Activated CD8-positive, alpha-beta T cell treated with anti-CD3 and anti-CD28 coated beads for 36 hours (primary cell): ENCODE results near the gene CLCN3. TPM values are rescaled to one million over a fixed set of nuclear protein-coding genes. Genes with fewer than 3 reads are reported as not detected.

ENCODE experiments used
- ATAC-seq: fragments of 200-7000 bp; cut with Tn5 transposase; one replicate; pipeline ENCODE4 v1.10.0; 2021; ENCODE audit warnings: mild to moderate bottlenecking, moderate library complexity
- CTCF ChIA-PET: fragments of 350-600 bp; sonication (Branson Sonifier 250); formaldehyde crosslinking; loops from one replicate; lab custom pipeline; 2021; ENCODE audit warnings: antibody characterized with exemption; lab: Charles Lee
- POLR2A ChIA-PET: fragments of 350-600 bp; sonication (Branson Sonifier 250); formaldehyde crosslinking; loops from one replicate; lab custom pipeline; 2021; ENCODE audit warnings: antibody characterized with exemption; lab: Charles Lee
- DNase-seq: peaks from one replicate; pipeline ENCODE4 v3.0.0-alpha.2; 2020
- H3K27ac Mint-ChIP-seq: one replicate; pipeline ENCODE4 v1.8.0; 2021; ENCODE audit warnings: mild to moderate bottlenecking, mixed read lengths
- H3K27me3 Mint-ChIP-seq: one replicate; pipeline ENCODE4 v1.8.0; 2021; ENCODE audit warnings: mixed read lengths
- H3K36me3 Mint-ChIP-seq: one replicate; pipeline ENCODE4 v1.8.0; 2021; ENCODE audit warnings: low read depth, mixed read lengths
- H3K4me1 Mint-ChIP-seq: one replicate; pipeline ENCODE4 v1.8.0; 2021; ENCODE audit warnings: low read depth, mixed read lengths
- H3K4me3 Mint-ChIP-seq: one replicate; pipeline ENCODE4 v1.8.0; 2021; ENCODE audit warnings: mild to moderate bottlenecking, moderate library complexity, mixed read lengths
- H3K9me3 Mint-ChIP-seq: one replicate; pipeline ENCODE4 v1.8.0; 2021; ENCODE audit warnings: mixed read lengths
- CTCF ChIP-seq: fragments of 200-600 bp; IDR thresholded peaks from one replicate; pipeline ENCODE4 v1.8.0; 2022; ENCODE audit warnings: antibody characterized with exemption, mild to moderate bottlenecking
- intact Hi-C: fragments of 100-400 bp; cut with micrococcal nuclease; formaldehyde crosslinking; loops from one replicate; pipeline ENCODE4 v1.10.0; 2022
- total RNA-seq, 2 experiments: library from RNA; stranded (reverse); gene quantifications; one replicate each; pipeline ENCODE4 v1.2.3, GENCODE V29; 2021

The CLCN3 gene
- total RNA-seq, 2 experiments from 2014 or later, result 18.5 to 21.6 TPM

GRCh38 chr4:169650227-169650936 is 30.0 kb downstream of the CLCN3 start:
- ATAC-seq (no peak), DNase-seq (no peak)
- no peak for TF ChIP-seq CTCF
- POLR2A ChIA-PET, result interaction anchor here (0.7 kb wide), 1 partner anchor 353 kb away, joined by 4 read pairs; no protein-coding TSS in a partner anchor
- Mint-ChIP-seq H3K4me3 (no peak overlapping the region), H3K4me1 (peaks cover 27% of the 10 kb centered on the region), H3K36me3 (peaks cover 6% of the 10 kb centered on the region), H3K9me3 (no peaks in the 10 kb centered on the region), H3K27me3 (no peaks in the 10 kb centered on the region), H3K27ac (no peak overlapping the region)
- intact Hi-C loops, result no loop called here
- CTCF ChIA-PET, result interaction anchor here (1.1 to 1.5 kb wide), 2 partner anchors 16 to 37 kb away, joined by 3 to 4 read pairs; no protein-coding TSS in a partner anchor

GRCh38 chr4:169652535-169652934 is 32.2 kb downstream of the CLCN3 start:
- intact Hi-C loops, result no loop called here
- ChIA-PET CTCF (interaction anchor here (1.1 kb wide), 1 partner anchor 39 kb away, joined by 3 read pairs; no protein-coding TSS in a partner anchor), POLR2A (interaction anchor here (0.7 kb wide), 1 partner anchor 40 kb away, joined by 3 read pairs; the partner anchor contains the start of gene NEK1)
- no peak overlapping the region for H3K4me3 Mint-ChIP-seq
- ATAC-seq, result peak; percentile 39
- peaks cover 7% of the 10 kb centered on the region for H3K36me3 Mint-ChIP-seq
- no peaks in the 10 kb centered on the region for H3K9me3 Mint-ChIP-seq
- H3K27ac Mint-ChIP-seq, result no peak overlapping the region
- peaks cover 27% of the 10 kb centered on the region for H3K4me1 Mint-ChIP-seq
- no peak for TF ChIP-seq CTCF
- DNase-seq, result no peak
- H3K27me3 Mint-ChIP-seq, result no peaks in the 10 kb centered on the region

GRCh38 chr4:169655401-169655800 is 35.0 kb downstream of the CLCN3 start:
- TF ChIP-seq CTCF, result no peak
- Mint-ChIP-seq H3K27me3 (no peaks in the 10 kb centered on the region), H3K4me1 (peaks cover 26% of the 10 kb centered on the region), H3K4me3 (no peak overlapping the region), H3K27ac (no peak overlapping the region), H3K9me3 (no peaks in the 10 kb centered on the region), H3K36me3 (peaks cover 7% of the 10 kb centered on the region)
- ChIA-PET POLR2A (no interaction called here), CTCF (interaction anchor here (1.3 kb wide), 1 partner anchor 42 kb away, joined by 4 read pairs; no protein-coding TSS in a partner anchor)
- intact Hi-C loops, result no loop called here
- ATAC-seq, result no peak
- no peak for DNase-seq

DNA sequence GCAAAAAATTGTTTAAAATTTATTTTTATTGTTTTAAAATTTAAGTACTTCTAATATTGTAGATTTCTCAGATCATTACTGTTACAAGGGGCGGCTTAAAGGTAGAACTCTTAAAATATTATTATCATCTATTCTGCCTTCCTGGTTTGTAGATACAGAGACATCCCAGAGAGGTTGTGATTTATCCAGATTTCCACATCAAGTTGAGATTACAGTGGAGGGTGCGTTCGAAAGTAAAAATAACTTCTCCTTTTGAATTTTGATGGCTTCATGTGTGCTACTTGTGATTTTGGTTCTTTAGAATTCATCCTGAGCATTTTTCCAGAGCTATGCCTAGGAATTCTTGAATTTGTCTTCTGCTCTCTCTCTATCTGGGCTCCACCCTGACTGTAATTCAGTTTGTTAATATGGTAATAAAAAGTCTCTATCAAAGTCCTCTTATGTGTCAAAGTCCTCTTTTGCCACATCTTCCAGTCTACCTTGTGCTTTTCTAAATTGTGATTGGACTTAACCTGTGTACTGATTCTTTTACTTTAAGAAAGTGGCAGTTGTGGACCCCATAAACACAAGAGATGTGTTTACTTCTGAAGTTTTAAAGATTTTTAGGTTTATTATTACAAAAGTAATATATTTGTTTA is 37.2 kb downstream of the CLCN3 start:
- H3K9me3 Mint-ChIP-seq, result no peaks in the 10 kb centered on the region
- H3K4me1 Mint-ChIP-seq, result peaks cover 22% of the 10 kb centered on the region
- ChIA-PET CTCF (interaction anchor here (4.9 kb wide), 1 partner anchor 45 kb away, joined by 29 read pairs; the partner anchor contains the start of gene NEK1), POLR2A (no interaction called here)
- TF ChIP-seq CTCF, result no peak
- no peak for DNase-seq
- intact Hi-C loops, result no loop called here
- no peak overlapping the region for H3K4me3 Mint-ChIP-seq
- peaks cover 7% of the 10 kb centered on the region for H3K36me3 Mint-ChIP-seq
- H3K27ac Mint-ChIP-seq, result no peak overlapping the region
- ATAC-seq, result no peak
- no peaks in the 10 kb centered on the region for H3K27me3 Mint-ChIP-seq

DNA sequence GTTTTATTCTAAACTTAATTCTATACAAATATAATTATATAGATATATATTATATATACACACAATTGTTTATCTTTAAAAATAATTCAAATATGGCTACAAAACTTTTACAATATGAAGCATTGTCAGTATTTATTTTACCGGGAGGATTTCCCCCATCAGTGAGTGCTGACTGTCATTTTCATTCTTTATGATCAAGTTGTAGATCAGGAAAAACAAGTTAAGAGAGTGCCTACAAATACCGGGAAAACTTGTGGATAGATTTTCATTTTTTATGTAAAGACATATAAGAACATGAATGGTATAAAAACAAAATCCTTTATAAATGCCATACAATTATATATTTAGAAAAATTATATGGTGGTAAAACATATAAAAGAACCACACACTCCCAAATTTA is 37.8 kb downstream of the CLCN3 start:
- H3K27ac Mint-ChIP-seq, result no peak overlapping the region
- DNase-seq (no peak), ATAC-seq (no peak)
- H3K36me3 Mint-ChIP-seq, result peaks cover 5% of the 10 kb centered on the region
- no peaks in the 10 kb centered on the region for H3K9me3 Mint-ChIP-seq
- intact Hi-C loops, result no loop called here
- TF ChIP-seq CTCF, result no peak
- H3K4me3 Mint-ChIP-seq, result no peak overlapping the region
- H3K4me1 Mint-ChIP-seq, result peaks cover 16% of the 10 kb centered on the region
- ChIA-PET POLR2A (interaction anchor here (0.9 to 3.6 kb wide), 2 partner anchors 38 to 46 kb away, joined by 3 to 15 read pairs; partner anchors contain the start of genes CLCN3 and NEK1), CTCF (interaction anchor here (1.1 to 4.9 kb wide), 5 partner anchors 13 to 45 kb away, joined by 4 to 31 read pairs (median 4); partner anchors contain the start of genes CLCN3 and NEK1)
- H3K27me3 Mint-ChIP-seq, result no peaks in the 10 kb centered on the region
